CD4-positive, alpha-beta memory T cell (primary cell): ENCODE data around the gene PIEZO2. TPM values are rescaled to one million over a fixed set of nuclear protein-coding genes. Genes with fewer than 3 reads are reported as not detected.

Source experiments
- CTCF ChIA-PET: fragments of 350-600 bp; sonication (Branson Sonifier 250); formaldehyde crosslinking; loops from one replicate; lab custom pipeline; 2021; ENCODE audit warnings: inconsistent platforms; ENCODE audit not compliant: partially characterized antibody; lab: Charles Lee
- POLR2A ChIA-PET: fragments of 350-600 bp; sonication (Branson Sonifier 250); formaldehyde crosslinking; loops from one replicate; lab custom pipeline; 2021; ENCODE audit not compliant: partially characterized antibody; lab: Charles Lee
- DNase-seq, 5 donors: peaks; one replicate each; pipeline versions ENCODE4 v3.0.0 to v3.0.0-alpha.2; 2020 to 2022; ENCODE audit warnings: mixed read lengths in 1 of 5
- H3K27ac ChIP-seq: one replicate; pipeline ENCODE4 v1.7.0; 2013; ENCODE audit warnings: low read depth, low read length
- H3K27me3 ChIP-seq: 2 replicates; pipeline ENCODE4 v1.7.0; 2013; ENCODE audit warnings: mild to moderate bottlenecking, low read length, moderate library complexity; ENCODE audit not compliant: insufficient read depth
- H3K36me3 ChIP-seq: 2 replicates; pipeline ENCODE4 v1.7.0; 2013; ENCODE audit warnings: mild to moderate bottlenecking, low read length, moderate library complexity; ENCODE audit not compliant: insufficient read depth
- H3K4me1 ChIP-seq: 2 replicates; pipeline ENCODE4 v1.7.0; 2013; ENCODE audit warnings: mild to moderate bottlenecking, low read length, moderate library complexity; ENCODE audit not compliant: insufficient read depth
- H3K4me3 ChIP-seq, 2 donors: one replicate each; pipeline ENCODE4 v1.7.0; 2013; ENCODE audit warnings: low read length in 2 of 2, mild to moderate bottlenecking in 1 of 2
- H3K9me3 ChIP-seq, 2 donors: one replicate each; pipeline ENCODE4 v1.7.0; 2013; ENCODE audit warnings: low read length in 2 of 2, control low read depth in 1 of 2; ENCODE audit not compliant: control insufficient read depth in 1 of 2
- H3K27ac Mint-ChIP-seq, 7 donors: one replicate each; pipeline ENCODE4 v1.8.0; 2020 to 2021; ENCODE audit warnings: mixed read lengths in 7 of 7, mild to moderate bottlenecking in 6 of 7, inconsistent platforms in 3 of 7, moderate library complexity in 3 of 7
- H3K27me3 Mint-ChIP-seq, 2 donors: one replicate each; pipeline ENCODE4 v1.8.0; 2020 to 2021; ENCODE audit warnings: mixed read lengths in 2 of 2
- H3K36me3 Mint-ChIP-seq, 2 donors: one replicate each; pipeline ENCODE4 v1.8.0; 2020 to 2021; ENCODE audit warnings: mixed read lengths in 2 of 2, inconsistent platforms in 1 of 2, mild to moderate bottlenecking in 1 of 2
- H3K4me1 Mint-ChIP-seq, 4 donors: one replicate each; pipeline ENCODE4 v1.8.0; 2020 to 2021; ENCODE audit warnings: mixed read lengths in 4 of 4, mild to moderate bottlenecking in 1 of 4
- H3K4me3 Mint-ChIP-seq, 8 donors: one replicate each; pipeline ENCODE4 v1.8.0; 2020 to 2021; ENCODE audit warnings: mixed read lengths in 8 of 8, mild to moderate bottlenecking in 7 of 8, moderate library complexity in 6 of 8, inconsistent platforms in 3 of 8
- H3K9me3 Mint-ChIP-seq, 8 donors: one replicate each; pipeline ENCODE4 v1.8.0; 2020 to 2021; ENCODE audit warnings: mixed read lengths in 8 of 8, mild to moderate bottlenecking in 5 of 8, inconsistent platforms in 3 of 8, moderate library complexity in 1 of 8
- intact Hi-C: fragments of 100-400 bp; cut with micrococcal nuclease; formaldehyde crosslinking; loops from one replicate; pipeline ENCODE4 v1.15.1; 2023
- polyA plus RNA-seq, 2 donors: library from polyadenylated mRNA; unstranded; fragments of 300-500 nt; fragmentation: Illumina TruSeq; gene quantifications; one replicate each; pipeline ENCODE4 v1.2.3, GENCODE V29; 2021
- total RNA-seq, 2 experiments: library from RNA; stranded (reverse); gene quantifications; one replicate each; pipeline ENCODE4 v1.2.3, GENCODE V29; 2021

The PIEZO2 gene
- total and polyA plus RNA-seq, 4 experiments from 2014 or later: not detected

DNA sequence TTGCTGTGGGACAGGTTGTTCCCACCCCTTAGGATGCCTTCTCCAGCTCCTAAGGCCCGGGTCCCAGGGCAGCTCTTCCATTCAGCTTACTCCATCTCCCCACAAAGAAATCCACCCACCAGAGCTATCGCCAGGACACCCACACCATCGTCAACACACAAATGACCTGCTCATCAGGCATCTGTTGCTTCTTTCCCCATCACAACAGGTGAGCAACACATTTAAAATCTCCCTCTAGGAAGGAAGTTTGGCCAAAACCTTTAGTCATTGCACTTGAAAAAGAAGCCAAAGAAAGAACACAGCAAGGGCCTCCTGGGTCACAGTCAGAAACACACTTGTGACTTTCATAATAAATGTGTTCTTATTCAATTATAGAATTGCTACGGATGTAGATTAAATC lies 289.0 kb downstream of the PIEZO2 start:
- Histone ChIP-seq H3K4me1 (no peaks in the 10 kb centered on the region), H3K27me3 (no peaks in the 10 kb centered on the region), H3K4me3 (no peak overlapping the region), H3K27ac (no peak overlapping the region), H3K36me3 (no peaks in the 10 kb centered on the region), H3K9me3 (no peaks in the 10 kb centered on the region)
- Mint-ChIP-seq H3K4me3 (no peak overlapping the region), H3K9me3 (peaks cover 0 to 9% (median 6%) of the 10 kb centered on the region in 8 donors), H3K4me1 (no peaks in the 10 kb centered on the region), H3K36me3 (no peaks in the 10 kb centered on the region), H3K27ac (peak overlapping the region in 1 of 7 donors; percentile 43), H3K27me3 (peaks cover 1 to 5% of the 10 kb centered on the region in 2 donors)
- ChIA-PET CTCF (no interaction called here), POLR2A (no interaction called here)
- intact Hi-C loops: no loop called here
- DNase-seq: no peak

DNA sequence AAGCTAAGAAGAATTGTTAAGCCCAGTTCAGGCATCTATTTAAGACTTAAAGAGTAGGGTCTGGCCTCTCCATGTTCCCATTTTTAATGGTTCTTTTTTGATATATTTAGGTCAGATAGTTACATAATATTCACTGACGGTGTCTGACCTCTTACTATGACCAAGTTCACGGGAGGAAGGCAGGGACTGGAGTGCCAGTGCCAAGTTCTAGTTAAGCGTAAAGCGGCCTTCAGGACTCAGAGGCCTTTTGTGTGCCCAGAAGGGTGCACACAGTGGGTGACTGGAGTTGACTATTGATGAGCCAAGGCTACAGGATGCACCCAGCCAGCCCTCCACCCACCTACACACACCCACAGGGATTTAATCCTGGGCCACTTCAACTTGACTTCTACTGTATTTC lies 290.9 kb downstream of the PIEZO2 start:
- DNase-seq: no peak
- Mint-ChIP-seq H3K27ac (no peak overlapping the region), H3K4me1 (no peaks in the 10 kb centered on the region), H3K4me3 (no peak overlapping the region), H3K9me3 (peaks cover 0 to 2% (median 0%) of the 10 kb centered on the region in 8 donors), H3K36me3 (no peaks in the 10 kb centered on the region), H3K27me3 (peaks cover 5 to 7% of the 10 kb centered on the region in 2 donors)
- H3K4me1 ChIP-seq: no peaks in the 10 kb centered on the region
- H3K4me3 ChIP-seq: no peak overlapping the region
- H3K9me3 ChIP-seq: no peaks in the 10 kb centered on the region
- no peaks in the 10 kb centered on the region for H3K27me3 ChIP-seq
- H3K27ac ChIP-seq: no peak overlapping the region
- ChIA-PET POLR2A (no interaction called here), CTCF (interaction anchor here (0.7 kb wide), 1 partner anchor 1192 kb away, joined by 3 read pairs; no protein-coding TSS in a partner anchor)
- intact Hi-C loops: loop anchor here (10.0 kb wide), 1 partner anchor 886 kb away; no protein-coding TSS in a partner anchor
- no peaks in the 10 kb centered on the region for H3K36me3 ChIP-seq

DNA sequence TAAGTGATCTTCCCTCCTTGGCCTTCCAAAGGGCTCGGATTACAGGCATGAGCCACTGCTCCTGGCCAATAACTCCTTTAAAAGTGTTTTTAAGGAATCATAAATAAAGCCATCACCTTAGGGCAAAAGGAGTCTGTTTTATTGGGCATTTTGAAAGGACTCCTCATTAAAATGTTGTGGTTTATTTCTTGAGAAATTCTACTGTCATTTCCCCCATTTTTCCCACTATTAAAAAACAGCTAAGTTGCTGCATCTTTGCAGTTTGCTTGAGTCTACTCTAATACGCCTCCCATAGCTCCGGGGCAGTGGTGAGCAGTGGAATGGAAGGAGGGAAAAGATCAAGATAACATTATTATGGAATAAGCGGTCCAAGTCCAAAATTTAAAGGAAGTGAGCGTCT lies 293.2 kb downstream of the PIEZO2 start:
- Histone ChIP-seq H3K4me3 (no peak overlapping the region), H3K27ac (no peak overlapping the region), H3K9me3 (no peaks in the 10 kb centered on the region), H3K4me1 (no peaks in the 10 kb centered on the region), H3K36me3 (no peaks in the 10 kb centered on the region), H3K27me3 (no peaks in the 10 kb centered on the region)
- DNase-seq: no peak
- Mint-ChIP-seq H3K4me1 (no peaks in the 10 kb centered on the region), H3K4me3 (no peak overlapping the region), H3K27ac (no peak overlapping the region), H3K9me3 (no peaks in the 10 kb centered on the region), H3K27me3 (peaks cover 8 to 9% of the 10 kb centered on the region in 2 donors), H3K36me3 (no peaks in the 10 kb centered on the region)
- intact Hi-C loops: loop anchor here (10.0 kb wide), 1 partner anchor 889 kb away; no protein-coding TSS in a partner anchor
- ChIA-PET POLR2A (no interaction called here), CTCF (no interaction called here)

DNA sequence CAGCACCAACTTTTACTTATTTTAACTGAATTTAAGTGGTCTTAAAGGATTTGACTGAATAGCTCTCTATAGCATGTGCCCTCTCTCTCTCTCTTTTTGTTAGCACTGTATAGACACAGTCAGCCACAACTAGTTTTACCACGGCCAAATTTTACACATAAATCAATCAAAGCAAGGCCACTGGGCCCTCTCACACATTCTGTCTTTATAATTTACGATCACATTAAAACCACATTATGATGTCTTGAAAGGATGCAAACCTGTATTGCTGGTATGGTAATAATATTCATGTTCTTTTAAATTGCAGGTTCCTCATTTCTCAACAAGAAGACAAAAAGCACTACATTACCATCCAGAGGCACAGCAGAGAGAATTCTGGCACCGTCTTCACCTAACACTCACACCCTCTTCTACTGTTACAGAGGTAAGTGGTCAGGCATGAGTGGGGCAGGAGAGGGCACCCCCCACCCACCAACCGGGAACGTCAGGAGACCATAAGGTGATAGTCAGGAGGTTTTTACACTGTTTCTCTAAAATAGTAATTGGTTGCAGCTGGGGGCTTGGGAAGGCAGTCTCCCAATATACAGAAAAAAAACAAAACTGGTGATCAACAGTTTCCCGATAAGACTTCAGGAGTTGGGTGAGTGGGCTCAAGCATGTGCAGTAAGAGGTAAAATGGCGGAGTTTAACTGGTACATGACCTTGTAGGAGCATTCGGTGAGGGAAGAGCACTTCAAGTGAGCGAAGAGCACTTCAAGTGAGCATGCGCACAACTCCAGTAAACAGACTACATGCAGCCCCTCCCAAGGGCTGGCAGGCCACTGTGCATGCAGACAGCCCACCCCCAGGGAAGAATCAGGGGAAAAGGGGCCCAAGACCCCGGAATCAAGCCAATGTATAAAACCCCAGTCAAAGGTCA lies 296.7 kb downstream of the PIEZO2 start:
- H3K4me3 Mint-ChIP-seq: no peak overlapping the region
- H3K36me3 ChIP-seq: no peaks in the 10 kb centered on the region
- no peaks in the 10 kb centered on the region for H3K9me3 Mint-ChIP-seq
- intact Hi-C loops: loop anchor here (5.0 to 10.0 kb wide), 2 partner anchors 740 to 892 kb away; no protein-coding TSS in a partner anchor
- peaks cover 11 to 13% of the 10 kb centered on the region in 2 donors for H3K27me3 Mint-ChIP-seq
- CTCF ChIA-PET: interaction anchor here (0.7 to 1.2 kb wide), 4 partner anchors 11 to 700 kb away, joined by 3 to 4 read pairs (median 3); no protein-coding TSS in a partner anchor
- POLR2A ChIA-PET: no interaction called here
- H3K27me3 ChIP-seq: no peaks in the 10 kb centered on the region
- no peaks in the 10 kb centered on the region for H3K9me3 ChIP-seq
- no peaks in the 10 kb centered on the region for H3K4me1 ChIP-seq
- no peak overlapping the region for H3K4me3 ChIP-seq
- H3K36me3 Mint-ChIP-seq: no peaks in the 10 kb centered on the region
- DNase-seq: no peak
- no peak overlapping the region for H3K27ac ChIP-seq
- no peak overlapping the region for H3K27ac Mint-ChIP-seq
- no peaks in the 10 kb centered on the region for H3K4me1 Mint-ChIP-seq

DNA sequence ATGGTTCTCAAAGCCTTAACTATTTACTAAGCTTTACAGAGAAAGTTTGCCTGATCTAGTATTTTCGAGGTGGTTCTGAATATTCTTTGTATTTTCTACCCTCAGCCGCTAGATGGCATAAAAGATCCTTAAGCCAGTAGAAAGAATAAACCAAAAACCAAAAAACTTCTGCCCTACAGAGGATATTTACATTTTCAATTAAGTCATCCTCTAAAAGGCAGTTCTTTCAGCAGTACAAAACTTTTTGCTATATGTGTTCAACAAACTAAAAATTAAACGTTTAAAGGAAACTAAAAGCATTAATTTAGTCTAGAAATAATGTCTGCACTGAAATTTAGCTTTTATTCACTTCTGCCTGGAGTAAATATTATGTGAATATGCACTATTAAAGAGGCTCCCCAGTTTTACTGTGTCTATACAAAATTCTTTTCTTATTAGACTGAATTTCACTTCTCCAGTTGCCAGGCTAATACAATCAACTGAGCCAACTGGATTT lies 297.5 kb downstream of the PIEZO2 start:
- Mint-ChIP-seq H3K27ac (no peak overlapping the region), H3K36me3 (no peaks in the 10 kb centered on the region), H3K27me3 (peaks cover 10 to 11% of the 10 kb centered on the region in 2 donors), H3K4me3 (no peak overlapping the region), H3K4me1 (no peaks in the 10 kb centered on the region), H3K9me3 (no peaks in the 10 kb centered on the region)
- peak in 4 of 5 donors; percentile 14 to 29 (median 22) for DNase-seq
- Histone ChIP-seq H3K4me1 (no peaks in the 10 kb centered on the region), H3K27me3 (no peaks in the 10 kb centered on the region), H3K27ac (no peak overlapping the region), H3K9me3 (no peaks in the 10 kb centered on the region), H3K36me3 (no peaks in the 10 kb centered on the region), H3K4me3 (no peak overlapping the region)
- intact Hi-C loops: loop anchor here (5.0 to 10.0 kb wide), 2 partner anchors 740 to 893 kb away; no protein-coding TSS in a partner anchor
- POLR2A ChIA-PET: no interaction called here
- CTCF ChIA-PET: interaction anchor here (0.7 to 1.6 kb wide), 8 partner anchors 11 to 1187 kb away, joined by 3 to 4 read pairs (median 3); no protein-coding TSS in a partner anchor

DNA sequence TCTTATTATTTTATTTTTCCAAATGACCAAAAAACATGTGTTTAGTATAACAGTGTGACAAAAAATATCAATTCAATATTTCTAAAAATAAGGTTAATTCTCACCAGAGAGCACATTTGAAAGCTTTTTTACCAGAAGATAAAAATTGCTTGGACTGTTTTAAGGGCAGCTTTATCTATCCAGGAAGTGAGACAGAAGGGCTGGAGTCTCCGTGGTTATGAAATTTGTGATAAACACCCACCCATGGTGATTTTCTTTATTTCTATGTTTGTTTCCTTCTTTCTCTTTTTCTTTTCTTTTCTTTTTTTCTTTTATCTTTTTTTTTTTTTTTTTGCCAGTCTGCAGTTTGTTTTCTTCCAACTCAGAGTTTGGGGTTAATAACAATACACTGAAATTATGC lies 298.5 kb downstream of the PIEZO2 start:
- POLR2A ChIA-PET: no interaction called here
- no peaks in the 10 kb centered on the region for H3K4me1 ChIP-seq
- intact Hi-C loops: loop anchor here (5.0 to 10.0 kb wide), 2 partner anchors 741 to 894 kb away; no protein-coding TSS in a partner anchor
- Mint-ChIP-seq H3K27ac (no peak overlapping the region), H3K4me1 (no peaks in the 10 kb centered on the region), H3K9me3 (no peaks in the 10 kb centered on the region), H3K36me3 (no peaks in the 10 kb centered on the region), H3K4me3 (no peak overlapping the region), H3K27me3 (peaks cover 9 to 12% of the 10 kb centered on the region in 2 donors)
- CTCF ChIA-PET: interaction anchor here (0.6 to 1.6 kb wide), 7 partner anchors 10 to 1188 kb away, joined by 3 to 6 read pairs (median 3); no protein-coding TSS in a partner anchor
- H3K27ac ChIP-seq: no peak overlapping the region
- H3K27me3 ChIP-seq: no peaks in the 10 kb centered on the region
- no peaks in the 10 kb centered on the region for H3K9me3 ChIP-seq
- no peak for DNase-seq
- no peaks in the 10 kb centered on the region for H3K36me3 ChIP-seq
- no peak overlapping the region for H3K4me3 ChIP-seq

DNA sequence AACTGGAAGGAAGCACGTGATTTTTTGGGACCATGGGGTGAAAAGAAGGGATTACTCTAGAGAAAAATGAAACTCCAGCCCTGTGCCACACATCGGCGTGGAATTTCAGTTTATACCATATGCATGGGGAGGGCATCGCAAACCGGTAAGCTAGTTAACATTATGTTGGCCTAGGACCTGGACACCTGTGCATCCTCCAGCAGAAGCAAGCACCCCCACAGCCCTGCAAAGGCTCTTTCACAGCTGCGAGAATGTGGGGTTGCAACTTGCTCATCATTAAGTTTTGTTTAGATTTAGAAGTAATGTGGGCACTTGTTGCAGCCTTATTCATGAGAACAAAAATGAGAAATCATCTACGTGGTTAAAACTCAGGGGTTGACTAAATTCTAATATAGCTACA lies 299.2 kb downstream of the PIEZO2 start:
- Mint-ChIP-seq H3K27me3 (peaks cover 9 to 11% of the 10 kb centered on the region in 2 donors), H3K27ac (no peak overlapping the region), H3K9me3 (no peaks in the 10 kb centered on the region), H3K36me3 (no peaks in the 10 kb centered on the region), H3K4me3 (no peak overlapping the region), H3K4me1 (no peaks in the 10 kb centered on the region)
- H3K4me1 ChIP-seq: no peaks in the 10 kb centered on the region
- no peaks in the 10 kb centered on the region for H3K9me3 ChIP-seq
- intact Hi-C loops: loop anchor here (5.0 to 10.0 kb wide), 2 partner anchors 742 to 895 kb away; no protein-coding TSS in a partner anchor
- ChIA-PET POLR2A (no interaction called here), CTCF (interaction anchor here (1.3 kb wide), 1 partner anchor 10 kb away, joined by 6 read pairs; no protein-coding TSS in a partner anchor)
- no peak overlapping the region for H3K4me3 ChIP-seq
- H3K27ac ChIP-seq: no peak overlapping the region
- DNase-seq: no peak
- H3K36me3 ChIP-seq: no peaks in the 10 kb centered on the region
- H3K27me3 ChIP-seq: no peaks in the 10 kb centered on the region
